Neural progenitor cell (in vitro differentiated cells): ENCODE measurements around the gene GRM6. TPM values are rescaled to one million over a fixed set of nuclear protein-coding genes. Genes with fewer than 3 reads are reported as not detected.
A peak's percentile ranks its signal among the peaks of the same experiment; 100 is the strongest.

Source experiments
- DNase-seq: peaks from one replicate; pipeline ENCODE4 v3.0.0-alpha.2; 2016; ENCODE audit warnings: low spot score
- H2AFZ ChIP-seq: fragments of 200-600 bp; sonication (generic); replicated peaks from 2 replicates; pipeline ENCODE4 v1.6.1; 2016; ENCODE audit warnings: antibody characterized with exemption
- H3F3A ChIP-seq: fragments of 200-600 bp; sonication (generic); 2 replicates; pipeline ENCODE4 v1.6.1; 2016; ENCODE audit warnings: antibody characterized with exemption, low read depth
- H3K27ac ChIP-seq: fragments of 200-600 bp; sonication (generic); 2 replicates; pipeline ENCODE4 v1.5.1; 2016; ENCODE audit warnings: mild to moderate bottlenecking
- H3K27me3 ChIP-seq: fragments of 200-600 bp; sonication (generic); 2 replicates; pipeline ENCODE4 v1.6.1; 2016; ENCODE audit warnings: mild to moderate bottlenecking, moderate library complexity
- H3K36me3 ChIP-seq: fragments of 200-600 bp; sonication (generic); 2 replicates; pipeline ENCODE4 v1.5.1; 2016
- H3K4me1 ChIP-seq: fragments of 200-600 bp; sonication (generic); 2 replicates; pipeline ENCODE4 v1.6.1; 2016; ENCODE audit warnings: mixed run types
- H3K4me2 ChIP-seq: fragments of 200-600 bp; sonication (generic); 2 replicates; pipeline ENCODE4 v1.6.1; 2016
- H3K4me3 ChIP-seq: fragments of 200-600 bp; sonication (generic); 2 replicates; pipeline ENCODE4 v1.5.1; 2016
- H3K79me2 ChIP-seq: fragments of 200-600 bp; sonication (generic); 2 replicates; pipeline ENCODE4 v1.6.1; 2016; ENCODE audit warnings: low read depth
- H3K9ac ChIP-seq: fragments of 200-600 bp; sonication (generic); 2 replicates; pipeline ENCODE4 v1.6.1; 2016
- H3K9me3 ChIP-seq: fragments of 200-600 bp; sonication (generic); 2 replicates; pipeline ENCODE4 v1.5.1; 2016; ENCODE audit warnings: low read depth
- H4K20me1 ChIP-seq: fragments of 200-600 bp; sonication (generic); 2 replicates; pipeline ENCODE4 v1.6.1; 2016; ENCODE audit warnings: low read depth
- H3K27ac Mint-ChIP-seq: 3 replicates; pipeline ENCODE4 v1.8.0; 2021; ENCODE audit warnings: mixed read lengths
- H3K27me3 Mint-ChIP-seq: 2 replicates; pipeline ENCODE4 v1.8.0; 2022; ENCODE audit warnings: low read depth, mild to moderate bottlenecking, inconsistent platforms, moderate library complexity, mixed read lengths; ENCODE audit not compliant: insufficient read depth
- H3K36me3 Mint-ChIP-seq: 3 replicates; pipeline ENCODE4 v1.8.0; 2021; ENCODE audit warnings: mixed read lengths
- H3K4me1 Mint-ChIP-seq: 3 replicates; pipeline ENCODE4 v1.8.0; 2021; ENCODE audit warnings: mixed read lengths
- H3K4me3 Mint-ChIP-seq: 3 replicates; pipeline ENCODE4 v1.8.0; 2021; ENCODE audit warnings: mild to moderate bottlenecking, moderate library complexity, mixed read lengths
- H3K9me3 Mint-ChIP-seq: 3 replicates; pipeline ENCODE4 v1.8.0; 2020; ENCODE audit warnings: mixed read lengths
- EZH2 ChIP-seq: fragments of 200-600 bp; sonication (generic); IDR thresholded peaks from 2 replicates; pipeline ENCODE4 v1.6.1; 2017; ENCODE audit warnings: antibody characterized with exemption, mild to moderate bottlenecking, moderate library complexity
- EZH2phosphoT487 ChIP-seq: fragments of 200-600 bp; sonication (generic); IDR thresholded peaks from 2 replicates; pipeline ENCODE4 v1.6.1; 2017; ENCODE audit warnings: antibody characterized with exemption
- total RNA-seq: library from RNA; depleted of rRNA; stranded (reverse); fragments of >200 nt; gene quantifications from 2 replicates; pipeline ENCODE4 v1.2.3, GENCODE V29; 2015; ENCODE audit warnings: low replicate concordance
- TF ChIP-seq, protein P1 (sequence below): fragments of 200-600 bp; sonication (generic); IDR thresholded peaks from 2 replicates; pipeline ENCODE4 v1.5.1; 2017; ENCODE audit warnings: antibody characterized with exemption, mild to moderate bottlenecking

Gene GRM6
- total RNA-seq, 1 donor from 2014 or later = not detected

DNA sequence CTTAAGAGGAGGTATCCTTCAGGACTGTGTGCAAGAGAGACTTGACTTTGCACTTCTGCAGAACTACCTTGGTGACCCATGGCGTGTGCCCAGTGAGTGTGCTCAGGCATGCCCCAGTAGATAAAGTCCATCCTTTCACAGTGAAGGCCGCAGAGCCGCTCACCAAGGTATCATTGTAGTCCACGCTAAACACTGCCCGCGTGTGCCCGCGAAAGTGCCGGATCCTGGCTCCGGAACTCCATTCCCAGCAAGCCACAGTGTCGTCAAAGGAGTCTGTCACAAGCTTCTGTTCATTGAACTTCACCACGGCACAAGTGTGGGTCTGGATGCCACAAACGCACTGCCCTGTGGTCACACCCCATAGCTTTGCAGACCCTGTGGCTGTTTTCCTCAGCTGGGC is 3.3 kb upstream of the GRM6 start:
- no peak overlapping the region for H3K27ac Mint-ChIP-seq
- H3K4me3 ChIP-seq = no peak overlapping the region
- DNase-seq = no peak
- no peak overlapping the region for H3K9ac ChIP-seq
- no peaks in the 10 kb centered on the region for H3K9me3 ChIP-seq
- no peaks in the 10 kb centered on the region for H3K79me2 ChIP-seq
- TF ChIP-seq EZH2phosphoT487 (no peak), EZH2 (no peak)
- TF ChIP-seq, protein P1, sequence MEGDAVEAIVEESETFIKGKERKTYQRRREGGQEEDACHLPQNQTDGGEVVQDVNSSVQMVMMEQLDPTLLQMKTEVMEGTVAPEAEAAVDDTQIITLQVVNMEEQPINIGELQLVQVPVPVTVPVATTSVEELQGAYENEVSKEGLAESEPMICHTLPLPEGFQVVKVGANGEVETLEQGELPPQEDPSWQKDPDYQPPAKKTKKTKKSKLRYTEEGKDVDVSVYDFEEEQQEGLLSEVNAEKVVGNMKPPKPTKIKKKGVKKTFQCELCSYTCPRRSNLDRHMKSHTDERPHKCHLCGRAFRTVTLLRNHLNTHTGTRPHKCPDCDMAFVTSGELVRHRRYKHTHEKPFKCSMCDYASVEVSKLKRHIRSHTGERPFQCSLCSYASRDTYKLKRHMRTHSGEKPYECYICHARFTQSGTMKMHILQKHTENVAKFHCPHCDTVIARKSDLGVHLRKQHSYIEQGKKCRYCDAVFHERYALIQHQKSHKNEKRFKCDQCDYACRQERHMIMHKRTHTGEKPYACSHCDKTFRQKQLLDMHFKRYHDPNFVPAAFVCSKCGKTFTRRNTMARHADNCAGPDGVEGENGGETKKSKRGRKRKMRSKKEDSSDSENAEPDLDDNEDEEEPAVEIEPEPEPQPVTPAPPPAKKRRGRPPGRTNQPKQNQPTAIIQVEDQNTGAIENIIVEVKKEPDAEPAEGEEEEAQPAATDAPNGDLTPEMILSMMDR = no peak
- H3K27ac ChIP-seq = no peak overlapping the region
- no peaks in the 10 kb centered on the region for H4K20me1 ChIP-seq
- no peaks in the 10 kb centered on the region for H3K36me3 Mint-ChIP-seq
- H3K4me1 ChIP-seq = peaks cover 6% of the 10 kb centered on the region
- H2AFZ ChIP-seq = no peak overlapping the region
- peaks cover 6% of the 10 kb centered on the region for H3F3A ChIP-seq
- H3K36me3 ChIP-seq = no peaks in the 10 kb centered on the region
- H3K4me2 ChIP-seq = no peak overlapping the region
- peaks cover 20% of the 10 kb centered on the region for H3K27me3 Mint-ChIP-seq
- H3K27me3 ChIP-seq = peaks cover 47% of the 10 kb centered on the region
- H3K4me3 Mint-ChIP-seq = no peak overlapping the region
- H3K9me3 Mint-ChIP-seq = peaks cover 27% of the 10 kb centered on the region
- peaks cover 4% of the 10 kb centered on the region for H3K4me1 Mint-ChIP-seq

DNA sequence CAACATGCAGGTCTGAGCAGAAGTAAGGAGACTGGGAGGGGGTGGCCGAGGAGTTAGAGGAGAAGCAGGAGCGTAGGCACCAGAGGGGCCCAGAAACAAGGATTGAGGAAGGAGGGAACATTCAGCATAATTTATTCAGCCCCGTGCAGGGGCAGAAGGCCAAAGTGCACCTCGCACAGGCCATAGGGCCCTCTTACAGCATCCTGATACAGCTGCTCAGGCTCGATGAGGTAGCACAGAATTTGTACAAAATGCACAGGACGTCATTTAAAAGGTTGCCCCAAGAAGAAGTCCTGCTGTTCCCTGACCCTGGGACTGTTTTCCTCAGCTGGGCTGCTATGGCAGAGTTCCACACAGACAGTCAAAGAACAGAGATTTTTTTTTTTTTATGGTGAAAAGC is 2.1 kb upstream of the GRM6 start:
- H3K27me3 ChIP-seq = peaks cover 60% of the 10 kb centered on the region
- H3K36me3 Mint-ChIP-seq = no peaks in the 10 kb centered on the region
- peaks cover 6% of the 10 kb centered on the region for H3F3A ChIP-seq
- DNase-seq = no peak
- no peaks in the 10 kb centered on the region for H4K20me1 ChIP-seq
- no peak overlapping the region for H3K4me2 ChIP-seq
- no peak overlapping the region for H3K4me3 Mint-ChIP-seq
- no peaks in the 10 kb centered on the region for H3K9me3 ChIP-seq
- H3K27ac ChIP-seq = no peak overlapping the region
- H3K4me1 ChIP-seq = peaks cover 6% of the 10 kb centered on the region
- peaks cover 24% of the 10 kb centered on the region for H3K9me3 Mint-ChIP-seq
- no peak overlapping the region for H3K4me3 ChIP-seq
- no peak overlapping the region for H3K27ac Mint-ChIP-seq
- H3K27me3 Mint-ChIP-seq = peaks cover 31% of the 10 kb centered on the region
- peaks cover 4% of the 10 kb centered on the region for H3K4me1 Mint-ChIP-seq
- TF ChIP-seq EZH2 (no peak), EZH2phosphoT487 (no peak)
- TF ChIP-seq, protein P1 = no peak
- no peaks in the 10 kb centered on the region for H3K36me3 ChIP-seq
- no peak overlapping the region for H2AFZ ChIP-seq
- H3K79me2 ChIP-seq = no peaks in the 10 kb centered on the region
- no peak overlapping the region for H3K9ac ChIP-seq

DNA sequence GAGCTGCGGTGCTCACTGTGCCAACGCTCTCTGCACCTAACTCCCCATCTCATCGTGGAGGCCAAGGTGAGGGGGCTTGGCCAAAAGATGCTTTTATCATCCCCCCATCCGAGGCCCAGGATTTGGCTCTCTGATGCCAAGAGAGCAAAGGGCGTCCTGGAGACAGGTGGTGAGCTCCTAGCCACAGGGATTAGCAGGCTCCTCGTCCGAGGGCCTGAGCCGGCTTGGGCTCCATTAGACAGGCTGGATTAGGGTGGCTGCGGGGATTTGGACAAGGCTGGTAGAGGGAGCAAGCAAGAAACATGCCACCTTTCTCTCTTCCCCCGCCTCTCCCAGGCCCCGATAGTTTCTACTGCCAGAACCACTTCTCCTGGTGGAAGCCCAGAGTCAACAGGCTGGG is 1.0 kb upstream of the GRM6 start:
- no peak overlapping the region for H3K27ac ChIP-seq
- H3K4me3 ChIP-seq = no peak overlapping the region
- TF ChIP-seq EZH2 (no peak), EZH2phosphoT487 (no peak)
- TF ChIP-seq, protein P1 = no peak
- peaks cover 6% of the 10 kb centered on the region for H3K4me1 ChIP-seq
- Mint-ChIP-seq H3K4me3 (no peak overlapping the region), H3K9me3 (peaks cover 23% of the 10 kb centered on the region), H3K27me3 (peaks cover 35% of the 10 kb centered on the region), H3K36me3 (no peaks in the 10 kb centered on the region), H3K4me1 (peaks cover 4% of the 10 kb centered on the region), H3K27ac (no peak overlapping the region)
- peaks cover 6% of the 10 kb centered on the region for H3F3A ChIP-seq
- H2AFZ ChIP-seq = no peak overlapping the region
- H3K9ac ChIP-seq = no peak overlapping the region
- peak; percentile 29 for DNase-seq
- H3K36me3 ChIP-seq = no peaks in the 10 kb centered on the region
- no peak overlapping the region for H3K4me2 ChIP-seq
- no peaks in the 10 kb centered on the region for H3K9me3 ChIP-seq
- H3K79me2 ChIP-seq = no peaks in the 10 kb centered on the region
- peaks cover 60% of the 10 kb centered on the region for H3K27me3 ChIP-seq
- no peaks in the 10 kb centered on the region for H4K20me1 ChIP-seq

DNA sequence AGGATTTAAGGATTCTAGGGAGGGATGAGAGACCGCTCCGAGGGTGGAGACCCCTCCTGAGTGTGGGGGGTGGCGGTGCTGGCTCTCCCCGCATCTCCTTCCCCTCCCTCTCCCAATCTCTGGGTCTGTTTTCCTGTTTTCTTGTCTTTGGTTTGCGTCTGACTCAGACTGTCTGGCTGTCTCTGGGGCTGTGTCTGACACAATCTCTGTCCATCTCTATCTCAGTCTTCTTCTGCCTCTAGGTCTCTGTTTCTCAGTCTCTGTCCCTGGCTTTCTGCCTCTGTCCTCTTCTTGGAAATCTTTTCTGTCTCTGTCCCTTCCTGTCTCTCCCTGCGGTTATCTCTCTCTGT is 196 bp upstream of the GRM6 start:
- H3K4me2 ChIP-seq = peak overlapping the region; percentile 88
- peak overlapping the region; percentile 59 for H3K4me3 Mint-ChIP-seq

More for the DNA sequence above, 196 bp upstream of the GRM6 start:
- peaks cover 60% of the 10 kb centered on the region for H3K27me3 ChIP-seq
- H3K9ac ChIP-seq = no peak overlapping the region
- Mint-ChIP-seq H3K27me3 (peaks cover 33% of the 10 kb centered on the region), H3K9me3 (peaks cover 24% of the 10 kb centered on the region), H3K27ac (no peak overlapping the region), H3K4me1 (peaks cover 4% of the 10 kb centered on the region), H3K36me3 (no peaks in the 10 kb centered on the region)
- H3F3A ChIP-seq = peaks cover 6% of the 10 kb centered on the region
- TF ChIP-seq EZH2phosphoT487 (no peak), EZH2 (peak; percentile 8)
- peak overlapping the region; percentile 90 for H2AFZ ChIP-seq
- no peaks in the 10 kb centered on the region for H3K36me3 ChIP-seq
- no peaks in the 10 kb centered on the region for H3K79me2 ChIP-seq
- H3K27ac ChIP-seq = no peak overlapping the region
- H3K4me3 ChIP-seq = peak overlapping the region; percentile 49
- DNase-seq = no peak
- no peaks in the 10 kb centered on the region for H3K9me3 ChIP-seq
- H3K4me1 ChIP-seq = peaks cover 6% of the 10 kb centered on the region
- H4K20me1 ChIP-seq = no peaks in the 10 kb centered on the region
